GM23248 (cell line): ENCODE data around the gene SFXN2.

ENCODE experiments used
- EZH2 ChIP-seq: fragments of 200-600 bp; sonication (generic); IDR thresholded peaks from 2 replicates; pipeline ENCODE4 v1.6.1; 2018; ENCODE audit warnings: antibody characterized with exemption, mild to moderate bottlenecking; ENCODE audit not compliant: insufficient read depth, poor library complexity, severe bottlenecking
- EZH2phosphoT487 ChIP-seq: fragments of 200-600 bp; sonication (generic); IDR thresholded peaks from 2 replicates; pipeline ENCODE4 v1.6.1; 2018; ENCODE audit warnings: antibody characterized with exemption, moderate library complexity, mild to moderate bottlenecking, low read depth; ENCODE audit not compliant: insufficient read depth

- TF ChIP-seq EZH2, result no peak
- TF ChIP-seq EZH2phosphoT487, result no peak
Measured at GRCh38 chr10:102712843-102713538, 1.4 kb upstream of the SFXN2 start.
